ENCODE results near the gene TRPV6. TPM values are rescaled to one million over a fixed set of nuclear protein-coding genes. Genes with fewer than 3 reads are reported as not detected.

Gene TRPV6
- total and polyA plus RNA-seq, 2 experiments from 2014 or later: 0.08 to 0.80 TPM

GRCh38 chr7:142836426-142836825 lies 49.1 kb downstream of the TRPV6 start:
- Histone ChIP-seq H4K20me1 (replicated peaks; ENCODE audit: insufficient read depth) (no peaks in the 10 kb centered on the region), H3K4me1 (ENCODE audit: insufficient read depth) (no peaks in the 10 kb centered on the region), H3K36me3 (ENCODE audit: insufficient read depth) (no peaks in the 10 kb centered on the region), H3K27ac (ENCODE audit: low read depth) (no peak overlapping the region), H3K9me2 (ENCODE audit: insufficient read depth) (peaks cover 5% of the 10 kb centered on the region; the same call in 1 of the 2 replicates), H3K79me2 (replicated peaks; ENCODE audit: insufficient read depth) (no peaks in the 10 kb centered on the region), H3F3A (replicated peaks; ENCODE audit: low read depth) (no peaks in the 10 kb centered on the region), H3K27me3 (ENCODE audit: insufficient read depth) (no peaks in the 10 kb centered on the region), H3K4me2 (no peak overlapping the region), H3K4me3 (no peak overlapping the region), H2AFZ (no peak overlapping the region)
- no peaks in the 10 kb centered on the region; the same call in 2 of the 3 replicates for H3K4me1 Mint-ChIP-seq
- no peaks in the 10 kb centered on the region for H3K27me3 Mint-ChIP-seq (ENCODE audit: insufficient read depth, low read depth, poor library complexity)
- no peaks in the 10 kb centered on the region for H3K36me3 Mint-ChIP-seq (ENCODE audit: low read depth)
- ATAC-seq (no peak), DNase-seq (ENCODE audit: low spot score) (no peak)
- no peaks in the 10 kb centered on the region for H3K9me3 Mint-ChIP-seq
- no peak overlapping the region for H3K27ac Mint-ChIP-seq
- H3K4me3 Mint-ChIP-seq: no peak overlapping the region
- TF ChIP-seq CTCF (conservative IDR thresholded peaks at IDR 0.05; ENCODE audit: low read depth in 2 of 2) (no peak), ZNF114 (CRISPR knock-in tag; IDR thresholded peaks at IDR 0.05) (no peak), EZH2 (IDR thresholded peaks at IDR 0.05; ENCODE audit: low read depth, unreplicated experiment) (no peak), REST (IDR thresholded peaks at IDR 0.05; ENCODE audit: unreplicated experiment) (no peak), NANOG (IDR thresholded peaks at IDR 0.05; ENCODE audit: borderline replicate concordance) (no peak), POLR2AphosphoS5 (IDR thresholded peaks at IDR 0.05; ENCODE audit: low read depth) (no peak), ZNF331 (CRISPR knock-in tag; IDR thresholded peaks at IDR 0.05; ENCODE audit: low read depth) (no peak), STAT1 (IDR thresholded peaks at IDR 0.05; ENCODE audit: unreplicated experiment) (no peak), EZH2phosphoT487 (IDR thresholded peaks at IDR 0.05; ENCODE audit: unreplicated experiment) (no peak), ETS1 (IDR thresholded peaks at IDR 0.05) (no peak), CREB1 (CRISPR knock-in tag; IDR thresholded peaks at IDR 0.05; ENCODE audit: low read depth) (no peak), ZNF462 (CRISPR knock-in tag; IDR thresholded peaks at IDR 0.05) (no peak), JUNB (IDR thresholded peaks at IDR 0.05; ENCODE audit: unreplicated experiment) (no peak)

Measured in GM23338 (cell line).